Psoas muscle (tissue), 8 donors: ENCODE data around the gene CADM2. TPM values are rescaled to one million over a fixed set of nuclear protein-coding genes. Genes with fewer than 3 reads are reported as not detected.

Source experiments
- ATAC-seq, 4 donors: fragments of 200-7000 bp; cut with Tn5 transposase; one replicate each; pipeline ENCODE4 v1.9.1; 2020; ENCODE audit warnings: moderate library complexity in 3 of 4, mild to moderate bottlenecking in 2 of 4
- DNase-seq, 2 donors: peaks; one replicate each; pipeline ENCODE4 v3.0.0-alpha.2; 2020
- H3K27ac ChIP-seq: fragments of 200-600 bp; one replicate; pipeline ENCODE4 v1.8.0; 2022
- H3K27me3 ChIP-seq, 3 donors: fragments of 200-600 bp in 1 of 3; one replicate each; pipeline versions ENCODE4 v1.6.1 to v1.8.0; 2013 to 2022; ENCODE audit warnings: low read length in 2 of 3, mild to moderate bottlenecking in 2 of 3, moderate library complexity in 1 of 3; ENCODE audit not compliant: insufficient read depth in 3 of 3
- H3K36me3 ChIP-seq, 2 donors: fragments of 200-600 bp in 1 of 2; one replicate each; pipeline versions ENCODE4 v1.6.1 to v1.8.0; 2013 to 2022; ENCODE audit warnings: low read depth in 1 of 2, mild to moderate bottlenecking in 1 of 2, moderate library complexity in 1 of 2; ENCODE audit not compliant: insufficient read depth in 1 of 2
- H3K4me1 ChIP-seq: fragments of 200-600 bp; one replicate; pipeline ENCODE4 v1.8.0; 2022
- H3K4me3 ChIP-seq: fragments of 200-600 bp; one replicate; pipeline ENCODE4 v1.8.0; 2022; ENCODE audit warnings: mild to moderate bottlenecking
- H3K9me3 ChIP-seq: fragments of 200-600 bp; one replicate; pipeline ENCODE4 v1.8.0; 2022
- CTCF ChIP-seq: fragments of 200-600 bp; IDR thresholded peaks from one replicate; pipeline ENCODE4 v1.8.0; 2022; ENCODE audit warnings: antibody characterized with exemption
- WGBS, 3 donors: extraction: QIAGEN DNeasy Blood & Tissue Kit; methylation state at CpG; one replicate each; pipeline versions ENCODE4 v1.1.6 to v1.1.7; 2013; 5-methylcytosine and 5-hydroxymethylcytosine counted together
- intact Hi-C, 2 donors: fragments of 100-400 bp; cut with DNase I; formaldehyde crosslinking; loops; one replicate each; pipeline versions ENCODE4 v1.11.0 to v1.14.2; 2022
- polyA plus RNA-seq, 3 donors: library from polyadenylated mRNA; stranded (reverse); fragments of 200-250 nt; gene quantifications; one replicate each; pipeline ENCODE4 v1.2.3, GENCODE V29; 2013
- total RNA-seq, 4 donors: library from RNA; stranded (reverse); fragmentation: NEBNext Ultra II Directional in 2 of 4; extraction: Animal tissue kit (Norgen Biotek cat#: 25700) in 2 of 4; gene quantifications; one replicate each; pipeline versions ENCODE4 v1.2.1 to v1.2.4, GENCODE V29; 2021 to 2023
- donor health status: healthy with polysubstance abuse.
- donor health status: DM: no; HTN: no; CAD: no; lungs with moderate emphysema.
- donor health status: Bipolar disorder and iron deficiency.
- donor health status: healthy.
- donor health status: DM: yes; HTN: yes; CAD: no.
- donor health status: DM: no; HTN: no; CAD: no.
- donor health status: DM: no; HTN: no; CAD: no.
- donor health status: DM: yes; HTN: yes; CAD: no.

CADM2 gene
- total and polyA plus RNA-seq, 7 donors = 3.6 to 15.7 (median 6.3) TPM

- intact Hi-C loops = no loop called here
- ATAC-seq (peak in 1 of 4 donors; percentile 30), DNase-seq (peak in 1 of 2 donors; percentile 19)
- 19 to 32% (median 20%) methylated on average over 7 of the region's 7 CpGs for WGBS, 3 donors
- Histone ChIP-seq H3K4me3 (no peak overlapping the region), H3K4me1 (no peaks in the 10 kb centered on the region), H3K36me3 (no peaks in the 10 kb centered on the region), H3K27ac (no peak overlapping the region), H3K9me3 (no peaks in the 10 kb centered on the region), H3K27me3 (no peaks in the 10 kb centered on the region)
- TF ChIP-seq CTCF = no peak
Observed at GRCh38 chr3:85560088-85560785, 601.4 kb downstream of the CADM2 start.

- 15 to 17% (median 16%) methylated on average over 5 of the region's 5 CpGs for WGBS, 3 donors
- TF ChIP-seq CTCF = peak; percentile 49
- Histone ChIP-seq H3K4me3 (no peak overlapping the region), H3K4me1 (no peaks in the 10 kb centered on the region), H3K27ac (no peak overlapping the region), H3K36me3 (no peaks in the 10 kb centered on the region), H3K27me3 (no peaks in the 10 kb centered on the region), H3K9me3 (no peaks in the 10 kb centered on the region)
- ATAC-seq (peak in 2 of 4 donors; percentile 55 to 68), DNase-seq (peak in 1 of 2 donors; percentile 15)
- intact Hi-C loops = no loop called here
Observed at GRCh38 chr3:85567071-85567676, 608.4 kb downstream of the CADM2 start.

- no peak for TF ChIP-seq CTCF
- Histone ChIP-seq H3K36me3 (no peaks in the 10 kb centered on the region), H3K27me3 (no peaks in the 10 kb centered on the region), H3K27ac (no peak overlapping the region), H3K9me3 (no peaks in the 10 kb centered on the region), H3K4me3 (no peak overlapping the region), H3K4me1 (no peaks in the 10 kb centered on the region)
- ATAC-seq = no peak
- intact Hi-C loops = loop anchor here in 1 of 2 donors (5.0 kb wide), 1 partner anchor 1024 kb away; no protein-coding TSS in a partner anchor
- 90 to 98% (median 94%) methylated on average over 3 of the region's 3 CpGs for whole genome bisulfite sequencing, 3 donors
- DNase-seq = no peak
Observed at GRCh38 chr3:85570819-85571218, 612.0 kb downstream of the CADM2 start.

- Histone ChIP-seq H3K27me3 (no peaks in the 10 kb centered on the region), H3K4me1 (no peaks in the 10 kb centered on the region), H3K27ac (no peak overlapping the region), H3K4me3 (no peak overlapping the region), H3K36me3 (no peaks in the 10 kb centered on the region), H3K9me3 (no peaks in the 10 kb centered on the region)
- ATAC-seq (peak; percentile 60 to 88 (median 79)), DNase-seq (peak; percentile 19 to 59)
- no peak for TF ChIP-seq CTCF
- intact Hi-C loops = loop anchor here in 1 of 2 donors (5.0 kb wide), 1 partner anchor 1025 kb away; no protein-coding TSS in a partner anchor
- 52 to 76% (median 63%) methylated on average over 6 of the region's 6 CpGs for WGBS, 3 donors
Observed at GRCh38 chr3:85571835-85572234, 613.0 kb downstream of the CADM2 start.
